ENCODE data around the gene COL4A2.
A peak's percentile ranks its signal among the peaks of the same experiment; 100 is the strongest.

GRCh38 chr13:110286833-110287819 lies 20.0 kb upstream of the COL4A2 start:
- TF ChIP-seq CTCF (IDR thresholded peaks at IDR 0.05) (no peak), POLR2AphosphoS5 (IDR thresholded peaks at IDR 0.05) (peak in 1 of 2 donors; percentile 53), POLR2A (IDR thresholded peaks at IDR 0.05) (no peak)
